Esophagus mucosa (tissue), 1 donor: ENCODE data around the gene HSDL1. TPM values are rescaled to one million over a fixed set of nuclear protein-coding genes. Genes with fewer than 3 reads are reported as not detected.
"Not testable (repeated sequence)": the region's sequence is repeated elsewhere in the genome, so short reads cannot be mapped to it uniquely, and the experiment has no call there.

ENCODE experiments used
- ATAC-seq: fragments of 200-7000 bp; cut with Tn5 transposase; one replicate; pipeline ENCODE4 v1.9.1; 2020
- total RNA-seq: library from RNA; stranded (reverse); gene quantifications from one replicate; pipeline ENCODE4 v1.2.4, GENCODE V29; 2023
- donor health status: DM: yes; HTN: yes; CAD: no.

Gene HSDL1
- total RNA-seq, 1 donor from 2014 or later, result 8.6 TPM

GRCh38 chr16:84138824-84139627 lies 6.0 kb downstream of the HSDL1 start:
- no peak for ATAC-seq

GRCh38 chr16:84138500-84138823 lies 6.5 kb downstream of the HSDL1 start:
- no peak for ATAC-seq

- no peak for ATAC-seq
Measured at GRCh38 chr16:84137769-84138357, 7.1 kb downstream of the HSDL1 start.

- ATAC-seq, result no peak
Measured at GRCh38 chr16:84137287-84137686, 7.7 kb downstream of the HSDL1 start.

- no peak for ATAC-seq
Measured at GRCh38 chr16:84136331-84137125, 8.4 kb downstream of the HSDL1 start.

GRCh38 chr16:84132527-84133285 lies 12.3 kb downstream of the HSDL1 start:
- ATAC-seq, result no peak

GRCh38 chr16:84131117-84131516 lies 13.9 kb downstream of the HSDL1 start:
- no peak for ATAC-seq

- no peak for ATAC-seq
Measured at GRCh38 chr16:84124257-84125073, 20.5 kb downstream of the HSDL1 start.

- no peak for ATAC-seq
Measured at GRCh38 chr16:84121007-84121406, 24.0 kb downstream of the HSDL1 start.

GRCh38 chr16:84120023-84120422 lies 25.0 kb downstream of the HSDL1 start:
- ATAC-seq, result no peak

GRCh38 chr16:84119368-84119767 lies 25.6 kb downstream of the HSDL1 start:
- ATAC-seq, result peak; percentile 15

GRCh38 chr16:84118315-84118714 lies 26.7 kb downstream of the HSDL1 start:
- not testable (repeated sequence) for ATAC-seq

- ATAC-seq, result no peak
Measured at GRCh38 chr16:84117494-84117843, 27.5 kb downstream of the HSDL1 start.

GRCh38 chr16:84116720-84117493 lies 28.1 kb downstream of the HSDL1 start, which contains the start of gene MBTPS1:
TSS of gene MBTPS1 (minus strand) at chr16:84116942. CDS start at chr16:84101783, 15,159 bp downstream.
- ATAC-seq, result peak; percentile 98

GRCh38 chr16:84115919-84116719 lies 28.9 kb downstream of the HSDL1 start:
- ATAC-seq, result peak; percentile 17

- not testable (repeated sequence) for ATAC-seq
Measured at GRCh38 chr16:84111949-84112348, 33.0 kb downstream of the HSDL1 start.

- no peak for ATAC-seq
Measured at GRCh38 chr16:84111525-84111924, 33.5 kb downstream of the HSDL1 start.

GRCh38 chr16:84110527-84110926 lies 34.5 kb downstream of the HSDL1 start:
- ATAC-seq, result no peak

GRCh38 chr16:84109598-84110335 lies 35.2 kb downstream of the HSDL1 start:
- ATAC-seq, result no peak
